ENCODE results near the gene RDH14. TPM values are rescaled to one million over a fixed set of nuclear protein-coding genes. Genes with fewer than 3 reads are reported as not detected.

The RDH14 gene
- total RNA-seq, 4 donors from 2014 or later: 26.4 to 138 (median 32.5) TPM

GRCh38 chr2:18550433-18550832 lies 10.0 kb downstream of the RDH14 start:
- no peak for TF ChIP-seq POLR2AphosphoS5 (IDR thresholded peaks at IDR 0.05)
- TF ChIP-seq POLR2A (IDR thresholded peaks at IDR 0.05): no peak
- no peak for TF ChIP-seq CTCF (IDR thresholded peaks at IDR 0.05)
- TF ChIP-seq EP300 (IDR thresholded peaks at IDR 0.05; ENCODE audit: low read depth): no peak
- in situ Hi-C loops (cut with MboI; ENCODE audit: low pct_ligation_motif_present in 1 of 4, low pct_unique_long_range_greater_than_20kb in 1 of 4, low sequenced_read_pairs in 3 of 4): no loop called here
- intact Hi-C loops (cut with DNase I; ENCODE audit: low total_unique reads): no loop called here
- 85 to 90% methylated on average over 2 of the region's 2 CpGs for WGBS, 2 donors (ENCODE audit: low coverage in 1 of 2)
- no peak for DNase-seq
- Histone ChIP-seq H3K27me3 (no peaks in the 10 kb centered on the region), H3K27ac (no peak overlapping the region), H3K9me3 (no peaks in the 10 kb centered on the region), H3K36me3 (peaks cover 0 to 5% (median 2%) of the 10 kb centered on the region in 4 donors), H3K4me1 (peaks cover 0 to 13% (median 0%) of the 10 kb centered on the region in 4 donors), H3K4me3 (no peak overlapping the region)

DNA sequence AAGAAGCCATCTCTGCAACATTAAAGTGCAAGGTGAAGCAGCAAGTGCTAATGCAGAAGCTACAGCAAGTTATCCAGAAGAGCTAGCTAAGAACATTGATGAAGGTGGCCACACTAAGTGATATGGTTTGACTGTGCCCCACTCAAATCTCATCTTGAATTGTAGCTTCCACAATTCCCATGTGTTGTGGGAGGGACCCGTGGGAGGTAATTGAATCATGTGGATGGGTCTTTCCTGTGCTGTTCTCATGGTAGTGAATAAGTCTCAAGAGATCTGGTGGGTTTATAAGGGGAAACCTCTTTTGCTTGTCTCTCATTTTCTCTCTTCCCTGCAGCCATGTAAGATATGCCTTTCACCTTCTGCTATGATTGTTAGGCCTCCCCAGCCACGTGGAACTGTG lies 11.4 kb downstream of the RDH14 start:
- WGBS, 2 donors (ENCODE audit: low coverage in 1 of 2): 89 to 92% methylated on average over 2 of the region's 2 CpGs
- in situ Hi-C loops (cut with MboI; ENCODE audit: low pct_ligation_motif_present in 1 of 4, low pct_unique_long_range_greater_than_20kb in 1 of 4, low sequenced_read_pairs in 3 of 4) (no loop called here), intact Hi-C loops (cut with DNase I; ENCODE audit: low total_unique reads) (no loop called here)
- Histone ChIP-seq H3K4me3 (no peak overlapping the region), H3K27ac (no peak overlapping the region), H3K9me3 (no peaks in the 10 kb centered on the region), H3K36me3 (no peaks in the 10 kb centered on the region), H3K4me1 (peaks cover 0 to 13% (median 0%) of the 10 kb centered on the region in 4 donors), H3K27me3 (no peaks in the 10 kb centered on the region)
- DNase-seq: no peak
- no peak for TF ChIP-seq EP300 (IDR thresholded peaks at IDR 0.05; ENCODE audit: low read depth)
- no peak for TF ChIP-seq POLR2AphosphoS5 (IDR thresholded peaks at IDR 0.05)
- no peak for TF ChIP-seq CTCF (IDR thresholded peaks at IDR 0.05)
- no peak for TF ChIP-seq POLR2A (IDR thresholded peaks at IDR 0.05)

DNA sequence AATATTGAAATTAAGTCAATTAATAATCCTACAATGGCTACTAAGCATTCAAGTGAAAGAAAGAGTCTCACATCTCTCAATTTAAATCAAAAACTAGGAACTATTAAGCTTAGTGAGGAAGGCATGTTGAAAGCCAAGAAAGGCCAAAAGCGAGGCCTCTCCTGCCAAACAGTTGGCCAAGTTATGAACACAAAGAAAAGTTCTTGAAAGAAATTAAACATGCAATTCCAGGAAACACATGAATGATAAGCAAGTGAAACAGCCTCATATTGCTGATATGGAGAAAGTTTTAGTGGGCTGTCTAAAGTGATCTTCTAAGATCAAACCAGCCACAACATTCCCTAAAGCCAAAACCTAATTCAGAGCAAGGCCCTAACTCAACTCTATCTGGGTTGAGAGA lies 11.8 kb downstream of the RDH14 start:
- in situ Hi-C loops (cut with MboI; ENCODE audit: low pct_ligation_motif_present in 1 of 4, low pct_unique_long_range_greater_than_20kb in 1 of 4, low sequenced_read_pairs in 3 of 4): no loop called here
- no peak for TF ChIP-seq POLR2AphosphoS5 (IDR thresholded peaks at IDR 0.05)
- TF ChIP-seq EP300 (IDR thresholded peaks at IDR 0.05; ENCODE audit: low read depth): no peak
- TF ChIP-seq POLR2A (IDR thresholded peaks at IDR 0.05): no peak
- TF ChIP-seq CTCF (IDR thresholded peaks at IDR 0.05): no peak

GRCh38 chr2:18546567-18546966 lies 13.9 kb downstream of the RDH14 start:
- in situ Hi-C loops (cut with MboI; ENCODE audit: low pct_ligation_motif_present in 1 of 4, low pct_unique_long_range_greater_than_20kb in 1 of 4, low sequenced_read_pairs in 3 of 4): no loop called here
- 55 to 75% methylated on average over 2 of the region's 2 CpGs for WGBS, 2 donors (ENCODE audit: low coverage in 1 of 2)
- Histone ChIP-seq H3K4me1 (peaks cover 0 to 13% (median 0%) of the 10 kb centered on the region in 4 donors), H3K9me3 (no peaks in the 10 kb centered on the region), H3K4me3 (no peak overlapping the region), H3K36me3 (no peaks in the 10 kb centered on the region), H3K27me3 (no peaks in the 10 kb centered on the region), H3K27ac (no peak overlapping the region)
- no peak for TF ChIP-seq POLR2A (IDR thresholded peaks at IDR 0.05)
- TF ChIP-seq EP300 (IDR thresholded peaks at IDR 0.05; ENCODE audit: low read depth): no peak
- TF ChIP-seq POLR2AphosphoS5 (IDR thresholded peaks at IDR 0.05): no peak
- TF ChIP-seq CTCF (IDR thresholded peaks at IDR 0.05): no peak
- intact Hi-C loops (cut with DNase I; ENCODE audit: low total_unique reads): no loop called here
- no peak for DNase-seq

More for the DNA sequence above, 11.8 kb downstream of the RDH14 start:
- no peaks in the 10 kb centered on the region for H3K9me3 ChIP-seq
- no peak overlapping the region for H3K27ac ChIP-seq
- intact Hi-C loops (cut with DNase I; ENCODE audit: low total_unique reads): no loop called here
- 92% methylated on average over 1 of the region's 1 CpG for WGBS, 2 donors (ENCODE audit: low coverage in 1 of 2)
- DNase-seq: no peak
- no peaks in the 10 kb centered on the region for H3K27me3 ChIP-seq
- H3K36me3 ChIP-seq: no peaks in the 10 kb centered on the region
- no peak overlapping the region for H3K4me3 ChIP-seq
- peaks cover 0 to 13% (median 0%) of the 10 kb centered on the region in 4 donors for H3K4me1 ChIP-seq
